SU-DHL-6 (cell line): ENCODE measurements around the gene DENND6B.

Source experiments
- EZH2phosphoT487 ChIP-seq: fragments of 200-600 bp; sonication (generic), shearing (Covaris generic); conservative IDR thresholded peaks from 2 replicates; pipeline ENCODE4 v1.6.1; 2018; ENCODE audit warnings: mild to moderate bottlenecking, antibody characterized with exemption, low read length, moderate library complexity, mixed read lengths
- TF ChIP-seq, protein P1 (sequence below): fragments of 200-600 bp; sonication (generic); IDR thresholded peaks from one replicate; pipeline ENCODE4 v1.5.1; 2017; ENCODE audit warnings: antibody characterized with exemption, mild to moderate bottlenecking, low read length, moderate library complexity; ENCODE audit not compliant: insufficient read depth, poor library complexity, severe bottlenecking

DNA sequence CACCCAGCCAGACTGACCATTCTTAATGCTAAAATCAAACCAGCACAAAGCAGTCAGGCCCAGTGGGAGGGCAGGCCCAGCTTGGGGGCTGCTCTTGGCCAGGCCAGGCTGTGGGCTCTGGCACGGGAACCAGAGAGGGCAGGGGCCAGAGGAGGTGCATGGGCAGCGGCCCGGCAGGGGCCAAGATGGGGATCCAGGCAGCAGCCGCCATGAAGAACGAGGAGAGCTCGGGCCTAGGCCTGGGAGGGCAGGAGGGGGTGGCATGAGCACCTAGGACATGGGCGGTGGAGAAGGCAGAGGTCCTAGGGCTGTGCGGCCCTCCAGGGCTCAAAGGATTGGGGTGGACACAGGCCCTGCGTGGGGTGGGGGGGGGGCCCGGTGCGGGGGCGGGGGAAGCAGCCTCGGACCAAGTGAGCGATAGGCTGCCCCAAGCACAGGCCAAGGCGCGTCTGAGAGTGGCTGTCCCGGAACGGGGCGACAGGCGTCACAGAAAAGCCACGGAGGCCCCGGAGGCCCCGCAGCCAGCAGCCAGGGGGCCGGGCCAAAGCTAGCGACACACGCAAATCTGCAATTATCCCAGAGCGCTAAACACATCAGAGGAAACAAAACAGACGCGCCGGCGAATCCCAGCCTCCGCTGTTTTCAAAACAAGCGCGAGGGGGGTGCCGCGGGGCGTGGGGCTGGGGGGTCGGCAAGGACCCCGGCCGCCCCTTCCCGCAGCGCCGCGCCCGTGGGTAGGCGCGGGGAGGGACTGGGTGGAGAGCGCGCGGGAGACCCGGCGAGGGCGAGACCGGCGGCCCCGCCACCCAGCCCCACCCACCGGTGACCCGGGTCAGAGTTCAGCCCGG is 27.7 kb downstream of the DENND6B start:
- TF ChIP-seq, protein P1, sequence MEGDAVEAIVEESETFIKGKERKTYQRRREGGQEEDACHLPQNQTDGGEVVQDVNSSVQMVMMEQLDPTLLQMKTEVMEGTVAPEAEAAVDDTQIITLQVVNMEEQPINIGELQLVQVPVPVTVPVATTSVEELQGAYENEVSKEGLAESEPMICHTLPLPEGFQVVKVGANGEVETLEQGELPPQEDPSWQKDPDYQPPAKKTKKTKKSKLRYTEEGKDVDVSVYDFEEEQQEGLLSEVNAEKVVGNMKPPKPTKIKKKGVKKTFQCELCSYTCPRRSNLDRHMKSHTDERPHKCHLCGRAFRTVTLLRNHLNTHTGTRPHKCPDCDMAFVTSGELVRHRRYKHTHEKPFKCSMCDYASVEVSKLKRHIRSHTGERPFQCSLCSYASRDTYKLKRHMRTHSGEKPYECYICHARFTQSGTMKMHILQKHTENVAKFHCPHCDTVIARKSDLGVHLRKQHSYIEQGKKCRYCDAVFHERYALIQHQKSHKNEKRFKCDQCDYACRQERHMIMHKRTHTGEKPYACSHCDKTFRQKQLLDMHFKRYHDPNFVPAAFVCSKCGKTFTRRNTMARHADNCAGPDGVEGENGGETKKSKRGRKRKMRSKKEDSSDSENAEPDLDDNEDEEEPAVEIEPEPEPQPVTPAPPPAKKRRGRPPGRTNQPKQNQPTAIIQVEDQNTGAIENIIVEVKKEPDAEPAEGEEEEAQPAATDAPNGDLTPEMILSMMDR = no peak
- no peak for TF ChIP-seq EZH2phosphoT487
